PC-9 (cell line): ENCODE data around the gene TGFBR3. TPM values are rescaled to one million over a fixed set of nuclear protein-coding genes. Genes with fewer than 3 reads are reported as not detected.

ENCODE experiments used
- BruUV-seq: library from RNA; stranded (reverse); fragments of 400-500 nt; replicated peaks from 2 replicates; lab custom pipeline; 2021; lab: Mats Ljungman, UMichigan
- CTCF ChIA-PET: fragments of 300-600 bp; sonication (Branson Sonifier 250); formaldehyde crosslinking; loops from one replicate; lab custom pipeline; 2022; ENCODE audit warnings: antibody characterized with exemption; lab: Charles Lee
- POLR2A ChIA-PET: fragments of 300-600 bp; sonication (Branson Sonifier 250); formaldehyde crosslinking; loops from one replicate; lab custom pipeline; 2022; ENCODE audit warnings: antibody characterized with exemption; ENCODE audit not compliant: unreplicated experiment; lab: Charles Lee
- DNase-seq, 2 experiments: peaks; one replicate each; pipeline versions ENCODE4 v3.0.0 to v3.0.0-alpha.2; 2015 to 2022; ENCODE audit warnings: mixed read lengths in 1 of 2
- H2AFZ ChIP-seq: fragments of 200-600 bp; sonication (generic); 2 replicates; pipeline ENCODE4 v1.8.1; 2017; ENCODE audit warnings: antibody characterized with exemption
- H3F3A ChIP-seq: fragments of 200-600 bp; sonication (generic); 2 replicates; pipeline ENCODE4 v1.8.1; 2017; ENCODE audit warnings: antibody characterized with exemption, mild to moderate bottlenecking, low read depth; ENCODE audit not compliant: insufficient read depth
- H3K27ac ChIP-seq: fragments of 200-600 bp; sonication (generic); 2 replicates; pipeline ENCODE4 v1.6.1; 2016; ENCODE audit warnings: mixed run types
- H3K27me3 ChIP-seq: fragments of 200-600 bp; sonication (generic); 2 replicates; pipeline ENCODE4 v1.6.1; 2016; ENCODE audit warnings: low read depth, mixed run types; ENCODE audit not compliant: insufficient read depth
- H3K36me3 ChIP-seq: fragments of 200-600 bp; sonication (generic); 2 replicates; pipeline ENCODE4 v1.6.1; 2016; ENCODE audit warnings: low read depth, mixed run types
- H3K4me1 ChIP-seq: fragments of 200-600 bp; sonication (generic); replicated peaks from 2 replicates; pipeline ENCODE4 v1.6.1; 2016; ENCODE audit warnings: mixed run types; ENCODE audit not compliant: insufficient read depth
- H3K4me2 ChIP-seq: fragments of 200-600 bp; sonication (generic); 2 replicates; pipeline ENCODE4 v1.6.1; 2017; ENCODE audit warnings: mixed run types
- H3K4me3 ChIP-seq: fragments of 200-600 bp; sonication (generic); 2 replicates; pipeline ENCODE4 v1.6.1; 2016; ENCODE audit warnings: mixed run types
- H3K79me2 ChIP-seq: fragments of 200-600 bp; sonication (generic); 2 replicates; pipeline ENCODE4 v1.6.1; 2017; ENCODE audit warnings: low read depth, mixed run types
- H3K9me2 ChIP-seq: fragments of 200-600 bp; sonication (generic); 2 replicates; pipeline ENCODE4 v1.8.1; 2017; ENCODE audit warnings: mild to moderate bottlenecking; ENCODE audit not compliant: insufficient read depth
- H3K9me3 ChIP-seq: fragments of 200-600 bp; sonication (generic); 2 replicates; pipeline ENCODE4 v1.8.1; 2016; ENCODE audit warnings: low read depth; ENCODE audit not compliant: insufficient read depth
- H4K20me1 ChIP-seq: fragments of 200-600 bp; sonication (generic); 2 replicates; pipeline ENCODE4 v1.8.1; 2017; ENCODE audit not compliant: insufficient read depth
- EZH2 ChIP-seq: fragments of 200-600 bp; sonication (generic); IDR thresholded peaks from 2 replicates; pipeline ENCODE4 v1.8.0; 2017; ENCODE audit warnings: antibody characterized with exemption, low read depth
- intact Hi-C: fragments of 100-400 bp; cut with micrococcal nuclease; formaldehyde crosslinking; loops from one replicate; pipeline ENCODE4 v1.10.0; 2022; ENCODE audit not compliant: unreplicated experiment
- total RNA-seq: library from RNA; stranded (reverse); gene quantifications from 2 replicates; pipeline ENCODE4 v1.2.3, GENCODE V29; 2021
- TF ChIP-seq, protein P1 (sequence below): fragments of 200-600 bp; sonication (generic); conservative IDR thresholded peaks from 2 replicates; pipeline ENCODE4 v1.6.1; 2017; ENCODE audit warnings: mixed run types, antibody characterized with exemption, mild to moderate bottlenecking, moderate library complexity

Gene TGFBR3
- total RNA-seq, 1 experiment from 2014 or later: 1.6 TPM

DNA sequence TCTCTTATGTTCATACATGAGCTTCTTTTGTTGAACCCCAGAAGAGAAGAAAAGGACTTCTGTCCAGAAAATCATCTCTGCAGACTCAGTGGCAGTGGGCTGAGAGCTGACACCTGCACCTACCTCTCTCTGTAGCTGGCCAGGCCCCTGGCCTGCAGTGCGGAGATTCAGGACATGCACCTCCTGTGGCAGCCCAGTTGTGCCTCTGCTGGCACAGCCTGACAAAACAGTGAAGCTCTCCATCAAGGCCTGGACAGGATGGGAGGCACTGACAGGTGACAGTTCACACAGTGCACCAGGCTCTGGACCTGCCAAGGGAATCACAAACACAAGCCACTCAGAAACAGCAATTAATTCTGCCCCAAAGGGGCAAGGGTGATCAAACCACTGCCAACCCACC is 88.8 kb downstream of the TGFBR3 start:
- Histone ChIP-seq H2AFZ (no peak overlapping the region), H3K4me2 (no peak overlapping the region), H3K27me3 (no peaks in the 10 kb centered on the region), H3K36me3 (no peaks in the 10 kb centered on the region), H4K20me1 (no peaks in the 10 kb centered on the region), H3K4me1 (peaks cover 35% of the 10 kb centered on the region), H3K79me2 (no peaks in the 10 kb centered on the region), H3K9me2 (no peaks in the 10 kb centered on the region), H3K4me3 (no peak overlapping the region), H3K9me3 (no peaks in the 10 kb centered on the region), H3F3A (peaks cover 45% of the 10 kb centered on the region), H3K27ac (peak overlapping the region; percentile 80)
- intact Hi-C loops: loop anchor here (5.0 kb wide), 2 partner anchors 90 to 265 kb away; partner anchors contain the start of gene TGFBR3
- no peak for DNase-seq
- CTCF ChIA-PET: interaction anchor here (0.6 kb wide), 1 partner anchor 1984 kb away, joined by 3 read pairs; no protein-coding TSS in a partner anchor
- no peak for TF ChIP-seq EZH2
- TF ChIP-seq, protein P1, sequence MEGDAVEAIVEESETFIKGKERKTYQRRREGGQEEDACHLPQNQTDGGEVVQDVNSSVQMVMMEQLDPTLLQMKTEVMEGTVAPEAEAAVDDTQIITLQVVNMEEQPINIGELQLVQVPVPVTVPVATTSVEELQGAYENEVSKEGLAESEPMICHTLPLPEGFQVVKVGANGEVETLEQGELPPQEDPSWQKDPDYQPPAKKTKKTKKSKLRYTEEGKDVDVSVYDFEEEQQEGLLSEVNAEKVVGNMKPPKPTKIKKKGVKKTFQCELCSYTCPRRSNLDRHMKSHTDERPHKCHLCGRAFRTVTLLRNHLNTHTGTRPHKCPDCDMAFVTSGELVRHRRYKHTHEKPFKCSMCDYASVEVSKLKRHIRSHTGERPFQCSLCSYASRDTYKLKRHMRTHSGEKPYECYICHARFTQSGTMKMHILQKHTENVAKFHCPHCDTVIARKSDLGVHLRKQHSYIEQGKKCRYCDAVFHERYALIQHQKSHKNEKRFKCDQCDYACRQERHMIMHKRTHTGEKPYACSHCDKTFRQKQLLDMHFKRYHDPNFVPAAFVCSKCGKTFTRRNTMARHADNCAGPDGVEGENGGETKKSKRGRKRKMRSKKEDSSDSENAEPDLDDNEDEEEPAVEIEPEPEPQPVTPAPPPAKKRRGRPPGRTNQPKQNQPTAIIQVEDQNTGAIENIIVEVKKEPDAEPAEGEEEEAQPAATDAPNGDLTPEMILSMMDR: no peak
- POLR2A ChIA-PET: no interaction called here
- no TSS peak for BruUV-seq

DNA sequence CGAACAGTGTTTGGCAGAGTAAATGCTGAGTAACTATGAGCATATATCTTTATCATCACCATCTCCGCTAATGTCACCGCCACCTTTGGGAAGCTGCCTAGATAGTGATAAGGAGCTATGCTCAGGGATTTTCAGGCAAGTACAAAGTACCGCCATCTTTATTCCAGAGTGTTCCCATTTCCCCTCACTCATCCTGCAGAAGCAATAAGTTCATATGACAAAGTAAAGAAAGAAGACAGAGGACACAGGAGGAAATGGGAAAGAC is 89.6 kb downstream of the TGFBR3 start:
- intact Hi-C loops: loop anchor here (1.0 to 5.0 kb wide), 4 partner anchors 59 to 264 kb away; partner anchors contain the start of gene TGFBR3
- Histone ChIP-seq H3K4me1 (peaks cover 35% of the 10 kb centered on the region), H3K4me3 (peak overlapping the region; percentile 38; the same call in 1 of the 2 replicates), H3K27me3 (no peaks in the 10 kb centered on the region), H3K27ac (peak overlapping the region; percentile 80), H3K36me3 (no peaks in the 10 kb centered on the region), H3K4me2 (peak overlapping the region; percentile 78), H4K20me1 (no peaks in the 10 kb centered on the region), H3K79me2 (no peaks in the 10 kb centered on the region), H3K9me3 (no peaks in the 10 kb centered on the region), H2AFZ (peak overlapping the region; percentile 60; the same call in 1 of the 2 replicates), H3F3A (peaks cover 45% of the 10 kb centered on the region), H3K9me2 (no peaks in the 10 kb centered on the region)
- no TSS peak for BruUV-seq
- TF ChIP-seq, protein P1: no peak
- TF ChIP-seq EZH2: no peak
- DNase-seq: no peak
- ChIA-PET CTCF (no interaction called here), POLR2A (interaction anchor here (0.6 to 0.7 kb wide), 2 partner anchors 30 to 278 kb away, joined by 6 to 8 read pairs; no protein-coding TSS in a partner anchor)

DNA sequence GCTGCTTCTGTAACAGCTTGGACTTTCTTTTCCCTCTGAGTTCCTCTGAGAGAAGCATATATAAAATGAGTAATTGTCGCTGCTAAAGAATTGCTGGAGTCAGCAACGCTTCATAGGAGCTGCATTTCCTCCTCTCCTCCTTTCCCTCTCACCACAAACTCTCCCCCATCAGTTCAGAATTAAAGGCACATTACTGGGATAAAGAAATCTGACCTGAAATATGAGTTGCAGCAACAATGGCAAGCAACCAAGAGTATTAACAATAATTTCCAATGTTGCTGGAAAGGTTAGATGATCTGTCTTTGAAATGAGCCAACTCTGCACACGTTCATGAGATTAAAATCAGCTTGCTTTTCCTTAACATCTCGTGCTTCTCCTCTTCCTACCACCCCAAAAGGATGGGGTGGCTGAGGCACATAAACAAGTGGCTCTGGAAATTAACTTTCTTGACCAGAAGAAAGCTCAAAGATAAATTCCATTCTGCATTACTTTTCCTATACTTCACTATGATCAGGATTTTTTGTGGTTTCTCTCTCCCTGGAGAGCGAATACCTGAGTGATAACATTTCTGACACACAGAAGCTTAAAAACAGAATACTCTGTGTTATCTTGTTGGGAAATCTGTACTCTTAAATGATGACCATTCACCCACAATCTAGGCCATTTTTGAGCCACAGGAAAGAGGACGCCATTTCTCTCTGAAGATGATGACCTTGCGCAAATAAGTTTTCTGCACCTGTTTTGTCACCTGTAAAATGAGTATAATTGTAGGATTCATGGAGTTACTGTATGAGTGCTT is 90.2 kb downstream of the TGFBR3 start:
- Histone ChIP-seq H3K36me3 (no peaks in the 10 kb centered on the region), H3K27ac (peak overlapping the region; percentile 80), H3K9me2 (no peaks in the 10 kb centered on the region), H4K20me1 (no peaks in the 10 kb centered on the region), H3K79me2 (no peaks in the 10 kb centered on the region), H3K27me3 (no peaks in the 10 kb centered on the region), H3F3A (peaks cover 45% of the 10 kb centered on the region), H3K4me3 (peak overlapping the region; percentile 38), H3K4me2 (peak overlapping the region; percentile 78), H3K4me1 (peaks cover 35% of the 10 kb centered on the region), H3K9me3 (no peaks in the 10 kb centered on the region), H2AFZ (peak overlapping the region; percentile 60)
- TF ChIP-seq EZH2: no peak
- TF ChIP-seq, protein P1: no peak
- intact Hi-C loops: loop anchor here (1.0 to 5.0 kb wide), 4 partner anchors 58 to 263 kb away; partner anchors contain the start of gene TGFBR3
- ChIA-PET POLR2A (interaction anchor here (0.6 to 0.7 kb wide), 4 partner anchors 31 to 278 kb away, joined by 3 to 8 read pairs (median 4); no protein-coding TSS in a partner anchor), CTCF (interaction anchor here (0.5 to 0.8 kb wide), 2 partner anchors 59 to 156 kb away, joined by 3 to 9 read pairs; no protein-coding TSS in a partner anchor)
- BruUV-seq: no TSS peak
- peak; percentile 43 to 98 for DNase-seq
